ENCODE measurements around the gene SLC49A3.

SLC49A3 gene

DNA sequence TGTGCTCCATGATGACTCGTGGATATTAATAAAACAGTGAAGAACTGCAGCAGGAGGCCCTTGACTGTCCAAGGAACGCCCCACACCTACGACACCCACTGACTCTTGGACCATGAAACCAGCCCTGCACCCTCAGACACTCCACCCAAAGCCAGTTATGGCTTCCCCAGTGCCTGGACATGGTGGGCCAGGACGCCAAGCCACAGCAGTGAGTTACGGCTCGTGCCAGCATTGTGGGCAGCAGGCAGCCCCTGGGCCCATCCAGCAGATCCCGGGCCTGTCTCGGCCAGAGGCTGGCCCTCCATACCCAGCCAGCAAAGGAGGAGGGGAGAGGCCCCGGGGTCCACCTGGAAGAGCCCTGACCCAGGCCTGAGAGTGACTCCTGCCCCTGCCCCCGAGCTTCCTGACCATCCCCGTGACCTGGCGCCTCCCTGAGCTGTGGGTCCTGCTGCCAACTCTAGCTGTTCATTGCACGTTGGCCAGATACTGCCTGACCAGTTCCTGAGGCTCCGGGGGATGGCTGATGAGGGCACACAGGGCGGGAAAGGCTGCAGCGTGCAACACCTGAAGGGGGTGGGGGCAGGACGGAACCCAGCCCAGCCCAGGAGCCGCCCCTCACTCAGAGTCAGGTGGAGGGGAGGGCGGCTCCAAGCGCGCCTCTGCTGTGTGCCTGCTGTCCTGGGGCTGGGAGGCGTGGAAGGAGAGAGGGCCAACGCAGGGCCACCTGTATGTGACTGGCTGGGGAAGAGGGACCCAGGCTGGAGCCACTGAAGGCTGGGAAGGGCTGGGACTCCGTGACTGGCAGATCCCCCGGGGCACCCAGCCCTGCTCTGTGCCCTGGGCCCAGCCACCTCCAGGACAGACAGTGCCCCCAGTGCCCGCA, 739 bp downstream of the SLC49A3 start:
- Histone ChIP-seq H3K27me3 (ENCODE audit: control insufficient read depth, insufficient read depth, low read length) (no peaks in the 10 kb centered on the region), H3K27ac (ENCODE audit: low read depth, low read length) (peak overlapping the region; percentile 50), H3K36me3 (ENCODE audit: control insufficient read depth, insufficient read depth, low read length) (peaks cover 2% of the 10 kb centered on the region), H3K4me1 (ENCODE audit: control insufficient read depth, insufficient read depth, low read length) (peaks cover 2% of the 10 kb centered on the region), H3K9ac (ENCODE audit: low read length) (no peak overlapping the region), H3K4me3 (ENCODE audit: low read length) (peak overlapping the region; percentile 62)

GRCh38 chr4:687048-687970, 1.6 kb downstream of the SLC49A3 start:
- peak overlapping the region; percentile 14 for H3K27ac ChIP-seq (ENCODE audit: low read depth, low read length)
- H3K36me3 ChIP-seq (ENCODE audit: control insufficient read depth, insufficient read depth, low read length), result peaks cover 2% of the 10 kb centered on the region
- H3K4me3 ChIP-seq (ENCODE audit: low read length), result peak overlapping the region; percentile 32
- H3K9ac ChIP-seq (ENCODE audit: low read length), result no peak overlapping the region
- no peaks in the 10 kb centered on the region for H3K27me3 ChIP-seq (ENCODE audit: control insufficient read depth, insufficient read depth, low read length)
- H3K4me1 ChIP-seq (ENCODE audit: control insufficient read depth, insufficient read depth, low read length), result peaks cover 2% of the 10 kb centered on the region

DNA sequence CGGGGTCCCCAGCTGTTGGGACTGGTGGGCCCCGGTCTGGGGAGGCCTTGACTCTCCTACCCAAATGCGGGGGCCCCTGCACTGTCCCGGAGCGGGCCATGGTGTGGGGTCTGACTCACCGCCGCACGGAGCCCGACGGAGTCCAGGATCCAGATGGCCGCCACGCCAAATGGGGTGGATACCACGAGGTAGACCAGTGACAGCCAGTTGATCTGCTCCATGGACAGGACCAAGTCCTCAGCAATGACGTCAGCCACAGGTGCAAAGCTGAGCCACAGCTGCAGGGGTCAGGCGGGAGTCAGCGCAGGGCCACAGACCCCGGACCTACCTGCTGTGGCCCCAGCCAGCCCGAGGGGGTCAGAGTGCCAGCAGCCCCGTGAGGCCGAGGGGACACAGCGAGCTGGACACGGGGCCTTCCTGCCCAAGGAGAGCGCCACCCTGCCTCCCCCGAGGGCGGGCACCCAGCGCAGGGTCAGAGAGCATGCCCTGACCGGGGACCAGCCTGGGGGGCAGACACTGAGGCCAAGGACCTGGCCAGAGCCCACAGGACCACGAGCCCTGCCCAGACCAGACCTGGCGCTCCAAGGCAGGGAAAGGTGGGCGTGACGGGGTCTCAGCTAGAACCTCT, 2.4 kb downstream of the SLC49A3 start:
- Histone ChIP-seq H3K27ac (ENCODE audit: low read depth, low read length) (no peak overlapping the region), H3K4me3 (ENCODE audit: low read length) (no peak overlapping the region), H3K27me3 (ENCODE audit: control insufficient read depth, insufficient read depth, low read length) (peaks cover 2% of the 10 kb centered on the region), H3K36me3 (ENCODE audit: control insufficient read depth, insufficient read depth, low read length) (peaks cover 2% of the 10 kb centered on the region), H3K4me1 (ENCODE audit: control insufficient read depth, insufficient read depth, low read length) (peaks cover 2% of the 10 kb centered on the region), H3K9ac (ENCODE audit: low read length) (no peak overlapping the region)

- H3K4me1 ChIP-seq (ENCODE audit: control insufficient read depth, insufficient read depth, low read length), result peaks cover 2% of the 10 kb centered on the region
Measured at GRCh38 chr4:685679-686412, 3.1 kb downstream of the SLC49A3 start.

GRCh38 chr4:684623-685327, 4.2 kb downstream of the SLC49A3 start:
- H3K27me3 ChIP-seq (ENCODE audit: control insufficient read depth, insufficient read depth, low read length), result peaks cover 2% of the 10 kb centered on the region
- H3K27ac ChIP-seq (ENCODE audit: low read depth, low read length), result no peak overlapping the region
- no peak overlapping the region for H3K4me3 ChIP-seq (ENCODE audit: low read length)
- H3K36me3 ChIP-seq (ENCODE audit: control insufficient read depth, insufficient read depth, low read length), result peaks cover 2% of the 10 kb centered on the region
- no peak overlapping the region for H3K9ac ChIP-seq (ENCODE audit: low read length)
- H3K4me1 ChIP-seq (ENCODE audit: control insufficient read depth, insufficient read depth, low read length), result peaks cover 2% of the 10 kb centered on the region

More at GRCh38 chr4:685679-686412, 3.1 kb downstream of the SLC49A3 start:
- Histone ChIP-seq H3K36me3 (ENCODE audit: control insufficient read depth, insufficient read depth, low read length) (peaks cover 2% of the 10 kb centered on the region), H3K4me3 (ENCODE audit: low read length) (no peak overlapping the region), H3K27me3 (ENCODE audit: control insufficient read depth, insufficient read depth, low read length) (peaks cover 2% of the 10 kb centered on the region), H3K27ac (ENCODE audit: low read depth, low read length) (no peak overlapping the region), H3K9ac (ENCODE audit: low read length) (no peak overlapping the region)

DNA sequence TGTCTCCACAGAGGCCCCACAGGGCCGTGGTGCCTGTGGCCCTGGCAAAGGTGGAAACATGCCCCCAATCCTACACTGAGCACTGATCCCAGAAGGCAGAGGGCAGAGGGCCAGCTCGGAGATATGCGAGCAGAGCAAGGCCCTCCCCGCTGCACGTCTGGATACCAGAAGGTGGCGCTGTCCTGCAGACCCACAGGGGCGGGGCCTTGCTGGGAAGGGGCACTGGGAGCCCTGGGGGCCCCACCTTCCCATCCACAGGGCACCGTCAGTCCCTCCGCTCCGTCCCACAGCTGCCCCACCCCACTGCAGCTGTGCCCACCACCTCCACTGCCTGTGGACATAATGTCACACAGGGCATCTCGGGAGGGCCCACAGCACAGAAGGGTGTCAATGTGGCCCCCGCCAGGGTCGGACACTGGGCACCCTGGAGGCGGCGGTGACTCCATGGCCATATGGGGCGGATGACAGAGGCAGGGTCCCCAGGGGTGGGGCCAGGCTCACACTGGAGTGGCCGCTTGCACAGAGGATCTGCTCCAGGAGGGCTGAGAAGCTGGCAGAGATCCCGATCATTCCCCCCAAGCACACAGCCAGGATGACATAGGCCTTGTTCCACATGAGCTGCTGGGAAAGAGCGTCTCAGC, 4.8 kb downstream of the SLC49A3 start:
- Histone ChIP-seq H3K9ac (ENCODE audit: low read length) (no peak overlapping the region), H3K4me3 (ENCODE audit: low read length) (no peak overlapping the region), H3K27me3 (ENCODE audit: control insufficient read depth, insufficient read depth, low read length) (peaks cover 2% of the 10 kb centered on the region), H3K36me3 (ENCODE audit: control insufficient read depth, insufficient read depth, low read length) (peaks cover 2% of the 10 kb centered on the region), H3K4me1 (ENCODE audit: control insufficient read depth, insufficient read depth, low read length) (peaks cover 2% of the 10 kb centered on the region), H3K27ac (ENCODE audit: low read depth, low read length) (no peak overlapping the region)

GRCh38 chr4:683247-683897, 5.6 kb downstream of the SLC49A3 start:
- Histone ChIP-seq H3K27ac (ENCODE audit: low read depth, low read length) (no peak overlapping the region), H3K27me3 (ENCODE audit: control insufficient read depth, insufficient read depth, low read length) (peaks cover 2% of the 10 kb centered on the region), H3K9ac (ENCODE audit: low read length) (no peak overlapping the region), H3K36me3 (ENCODE audit: control insufficient read depth, insufficient read depth, low read length) (peaks cover 2% of the 10 kb centered on the region), H3K4me1 (ENCODE audit: control insufficient read depth, insufficient read depth, low read length) (peaks cover 2% of the 10 kb centered on the region), H3K4me3 (ENCODE audit: low read length) (no peak overlapping the region)

- Histone ChIP-seq H3K9ac (ENCODE audit: low read length) (no peak overlapping the region), H3K4me1 (ENCODE audit: control insufficient read depth, insufficient read depth, low read length) (peaks cover under 1% of the 10 kb centered on the region), H3K4me3 (ENCODE audit: low read length) (no peak overlapping the region), H3K36me3 (ENCODE audit: control insufficient read depth, insufficient read depth, low read length) (peaks cover 2% of the 10 kb centered on the region), H3K27ac (ENCODE audit: low read depth, low read length) (no peak overlapping the region), H3K27me3 (ENCODE audit: control insufficient read depth, insufficient read depth, low read length) (peaks cover 2% of the 10 kb centered on the region)
Measured at GRCh38 chr4:682490-683172, 6.3 kb downstream of the SLC49A3 start.

DNA sequence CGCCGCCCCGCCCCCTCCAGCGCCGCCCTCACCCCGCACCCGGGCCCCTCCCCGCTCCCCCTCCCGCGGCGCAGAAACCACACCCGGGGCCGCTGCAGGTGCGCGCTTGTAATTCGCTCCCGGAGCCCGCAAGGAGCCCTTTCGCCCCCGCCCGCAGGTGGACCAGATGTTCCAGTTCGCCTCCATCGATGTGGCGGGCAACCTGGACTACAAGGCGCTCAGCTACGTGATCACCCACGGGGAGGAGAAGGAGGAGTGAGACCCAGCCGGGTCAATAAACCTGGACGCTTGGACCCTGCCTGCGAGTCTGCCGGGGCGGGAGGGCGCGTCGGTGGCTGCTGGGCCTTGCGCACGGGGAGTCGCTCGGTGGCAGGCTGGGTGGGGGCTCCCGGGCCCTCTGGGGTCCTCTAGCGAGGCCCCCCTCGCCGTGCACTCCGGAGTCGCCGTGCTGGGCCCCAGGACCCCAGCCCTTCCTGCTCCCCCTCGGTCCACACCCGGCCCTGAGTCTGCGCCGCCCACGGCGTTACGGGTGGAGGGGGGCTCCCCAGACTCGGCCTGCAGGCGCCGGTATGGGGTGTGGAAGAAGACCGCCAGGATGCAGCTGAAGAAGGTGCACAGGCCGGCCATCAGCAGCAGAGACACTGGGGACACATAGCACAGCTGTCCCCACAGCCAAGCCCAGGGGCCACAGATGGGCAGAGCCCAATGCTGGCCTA, 7.1 kb downstream of the SLC49A3 start:
- H3K4me1 ChIP-seq (ENCODE audit: control insufficient read depth, insufficient read depth, low read length), result no peaks in the 10 kb centered on the region
- peaks cover 2% of the 10 kb centered on the region for H3K36me3 ChIP-seq (ENCODE audit: control insufficient read depth, insufficient read depth, low read length)
- H3K27me3 ChIP-seq (ENCODE audit: control insufficient read depth, insufficient read depth, low read length), result peaks cover 2% of the 10 kb centered on the region
- H3K9ac ChIP-seq (ENCODE audit: low read length), result no peak overlapping the region
- no peak overlapping the region for H3K4me3 ChIP-seq (ENCODE audit: low read length)
- no peak overlapping the region for H3K27ac ChIP-seq (ENCODE audit: low read depth, low read length)
